ENCODE results near the gene LGALS3BP. TPM values are rescaled to one million over a fixed set of nuclear protein-coding genes. Genes with fewer than 3 reads are reported as not detected.
"Not testable (repeated sequence)": the region's sequence is repeated elsewhere in the genome, so short reads cannot be mapped to it uniquely, and the experiment has no call there.

LGALS3BP gene
- total RNA-seq: 10 to 100 TPM in 1 of 2 experiments, 1 to 10 TPM in 1; 9.7 to 12.8 TPM

- POLR2A ChIA-PET: no interaction called here
- CTCF ChIA-PET: interaction anchor here (0.6 to 1.9 kb wide), 2 partner anchors 114 to 817 kb away, joined by 4 to 6 read pairs; partner anchors contain the start of gene CBX8
Observed at GRCh38 chr17:78979780-78980623, at the start of gene LGALS3BP. Gene LGALS3BP, minus strand, starts transcription at chr17:78979923. Its CDS starts 2,732 bp downstream, at chr17:78977191.

- ChIA-PET POLR2A (no interaction called here), CTCF (interaction anchor here (0.7 to 1.3 kb wide), 3 partner anchors 17 to 1344 kb away, joined by 3 read pairs; no protein-coding TSS in a partner anchor)
Observed at GRCh38 chr17:79028496-79029326, 49.0 kb upstream of the LGALS3BP start.

GRCh38 chr17:79027925-79028491 lies 48.3 kb upstream of the LGALS3BP start:
- CTCF ChIA-PET: interaction anchor here (1.1 kb wide), 1 partner anchor 34 kb away, joined by 3 read pairs; no protein-coding TSS in a partner anchor
- POLR2A ChIA-PET: no interaction called here

- CTCF ChIA-PET: interaction anchor here (1.1 kb wide), 1 partner anchor 15 kb away, joined by 3 read pairs; no protein-coding TSS in a partner anchor
- POLR2A ChIA-PET: no interaction called here
Observed at GRCh38 chr17:79027274-79027924, 47.7 kb upstream of the LGALS3BP start.

GRCh38 chr17:79026376-79027273 lies 46.9 kb upstream of the LGALS3BP start:
- ChIA-PET CTCF (interaction anchor here (1.1 kb wide), 1 partner anchor 15 kb away, joined by 3 read pairs; no protein-coding TSS in a partner anchor), POLR2A (no interaction called here)

GRCh38 chr17:79024901-79025737 lies 45.4 kb upstream of the LGALS3BP start:
- ChIA-PET POLR2A (no interaction called here), CTCF (interaction anchor here (1.0 kb wide), 1 partner anchor 158 kb away, joined by 3 read pairs; no protein-coding TSS in a partner anchor)

- ChIA-PET CTCF (interaction anchor here (1.0 to 1.4 kb wide), 2 partner anchors 63 to 157 kb away, joined by 3 read pairs; no protein-coding TSS in a partner anchor), POLR2A (no interaction called here)
Observed at GRCh38 chr17:79023886-79024771, 44.4 kb upstream of the LGALS3BP start, which contains the start of gene C1QTNF1. Gene C1QTNF1, plus strand, starts transcription at chr17:79024169. Its CDS starts 19,800 bp downstream, at chr17:79043969.

- ChIA-PET POLR2A (no interaction called here), CTCF (interaction anchor here (1.0 to 1.4 kb wide), 2 partner anchors 23 to 64 kb away, joined by 3 read pairs; no protein-coding TSS in a partner anchor)
Observed at GRCh38 chr17:79023180-79023705, 43.5 kb upstream of the LGALS3BP start.

GRCh38 chr17:79022507-79022991 lies 42.8 kb upstream of the LGALS3BP start:
- POLR2A ChIA-PET: no interaction called here

GRCh38 chr17:79021929-79022328 lies 42.2 kb upstream of the LGALS3BP start:
- CTCF ChIA-PET: interaction anchor here (0.6 to 1.0 kb wide), 2 partner anchors 9 to 376 kb away, joined by 3 read pairs; no protein-coding TSS in a partner anchor
- POLR2A ChIA-PET: not testable (repeated sequence)

More at GRCh38 chr17:79022507-79022991, 42.8 kb upstream of the LGALS3BP start:
- CTCF ChIA-PET: interaction anchor here (0.6 to 1.4 kb wide), 4 partner anchors 20 to 375 kb away, joined by 3 read pairs; no protein-coding TSS in a partner anchor

- POLR2A ChIA-PET: no interaction called here
Observed at GRCh38 chr17:79020631-79021301, 41.0 kb upstream of the LGALS3BP start.

GRCh38 chr17:79019632-79020584 lies 40.2 kb upstream of the LGALS3BP start:
- POLR2A ChIA-PET: no interaction called here
- CTCF ChIA-PET: interaction anchor here (0.8 to 0.9 kb wide), 2 partner anchors 12 to 22 kb away, joined by 3 read pairs; no protein-coding TSS in a partner anchor

More at GRCh38 chr17:79020631-79021301, 41.0 kb upstream of the LGALS3BP start:
- CTCF ChIA-PET: interaction anchor here (0.8 to 1.0 kb wide), 3 partner anchors 8 to 23 kb away, joined by 3 to 4 read pairs (median 3); no protein-coding TSS in a partner anchor

- CTCF ChIA-PET: no interaction called here
- POLR2A ChIA-PET: no interaction called here
Observed at GRCh38 chr17:79019261-79019631, 39.5 kb upstream of the LGALS3BP start.

- CTCF ChIA-PET: no interaction called here
Observed at GRCh38 chr17:79018370-79018695, 38.6 kb upstream of the LGALS3BP start.

More at GRCh38 chr17:79018370-79018695, 38.6 kb upstream of the LGALS3BP start:
- POLR2A ChIA-PET: interaction anchor here (0.6 kb wide), 1 partner anchor 8 kb away, joined by 4 read pairs; no protein-coding TSS in a partner anchor

Data from activated CD8-positive, alpha-beta memory T cell treated with anti-CD3 and anti-CD28 coated beads for 36 hours (primary cell).